ENCODE measurements around the gene DCXR. TPM values are rescaled to one million over a fixed set of nuclear protein-coding genes. Genes with fewer than 3 reads are reported as not detected.

DCXR gene
- total and polyA plus RNA-seq, 2 of the 13 experiments (the other 11 are each of a cell fraction or from before 2014, with no cell fraction given): 287 to 311 TPM

GRCh38 chr17:82076018-82076784 is 38.7 kb upstream of the DCXR start (continued):
- no peak for TF ChIP-seq PLSCR1 (CRISPR knock-in tag; IDR thresholded peaks at IDR 0.05; ENCODE audit: borderline replicate concordance)
- TF ChIP-seq PAWR (CRISPR knock-in tag; IDR thresholded peaks at IDR 0.05; ENCODE audit: borderline replicate concordance): no peak
- peak; percentile 30; the same call in 1 of the 2 replicates for TF ChIP-seq ZNF430 (CRISPR knock-in tag; IDR thresholded peaks at IDR 0.05)
- no peak for TF ChIP-seq GABPB1 (CRISPR knock-in tag; IDR thresholded peaks at IDR 0.05)
- TF ChIP-seq ZNF281 (CRISPR knock-in tag; IDR thresholded peaks at IDR 0.05; ENCODE audit: borderline replicate concordance): no peak
- TF ChIP-seq ZNF788 (CRISPR knock-in tag; IDR thresholded peaks at IDR 0.05; ENCODE audit: borderline replicate concordance): 0 out of 2 replicates have a peak, but pooled peaks have one; percentile 7
- TF ChIP-seq ZMAT5 (CRISPR knock-in tag; IDR thresholded peaks at IDR 0.05; ENCODE audit: borderline replicate concordance, low read depth): no peak
- TF ChIP-seq KDM4B (CRISPR knock-in tag; IDR thresholded peaks at IDR 0.05): no peak
- TF ChIP-seq KLF11 (CRISPR knock-in tag; IDR thresholded peaks at IDR 0.05): no peak
- TF ChIP-seq, protein P1, sequence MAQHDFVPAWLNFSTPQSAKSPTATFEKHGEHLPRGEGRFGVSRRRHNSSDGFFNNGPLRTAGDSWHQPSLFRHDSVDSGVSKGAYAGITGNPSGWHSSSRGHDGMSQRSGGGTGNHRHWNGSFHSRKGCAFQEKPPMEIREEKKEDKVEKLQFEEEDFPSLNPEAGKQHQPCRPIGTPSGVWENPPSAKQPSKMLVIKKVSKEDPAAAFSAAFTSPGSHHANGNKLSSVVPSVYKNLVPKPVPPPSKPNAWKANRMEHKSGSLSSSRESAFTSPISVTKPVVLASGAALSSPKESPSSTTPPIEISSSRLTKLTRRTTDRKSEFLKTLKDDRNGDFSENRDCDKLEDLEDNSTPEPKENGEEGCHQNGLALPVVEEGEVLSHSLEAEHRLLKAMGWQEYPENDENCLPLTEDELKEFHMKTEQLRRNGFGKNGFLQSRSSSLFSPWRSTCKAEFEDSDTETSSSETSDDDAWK (CRISPR knock-in tag; IDR thresholded peaks at IDR 0.05): no peak
- TF ChIP-seq TBP (CRISPR knock-in tag; IDR thresholded peaks at IDR 0.05): no peak
- peak; percentile 47; the same call in 1 of the 2 replicates for TF ChIP-seq RAD21 (CRISPR knock-in tag; IDR thresholded peaks at IDR 0.05)
- TF ChIP-seq TCF12 (IDR thresholded peaks at IDR 0.05): no peak
- TF ChIP-seq TCF12 (CRISPR knock-in tag; IDR thresholded peaks at IDR 0.05): 0 out of 2 replicates have a peak, but pooled peaks have one; percentile 68
- TF ChIP-seq CEBPB (IDR thresholded peaks at IDR 0.05; ENCODE audit: borderline replicate concordance, low read depth, low read length): peak; percentile 25; the same call in 1 of the 2 replicates
- TF ChIP-seq ZNF766 (CRISPR knock-in tag; IDR thresholded peaks at IDR 0.05; ENCODE audit: borderline replicate concordance): no peak
- no peak for TF ChIP-seq STAT6 (CRISPR knock-in tag; IDR thresholded peaks at IDR 0.05; ENCODE audit: borderline replicate concordance)
- no peak for TF ChIP-seq EED (CRISPR knock-in tag; IDR thresholded peaks at IDR 0.05)
- TF ChIP-seq ZNF383 (CRISPR knock-in tag; IDR thresholded peaks at IDR 0.05; ENCODE audit: borderline replicate concordance): no peak
- TF ChIP-seq TEAD2 (CRISPR knock-in tag; IDR thresholded peaks at IDR 0.05): no peak
- no peak for TF ChIP-seq ZNF17 (CRISPR knock-in tag; IDR thresholded peaks at IDR 0.05)
- no peak for TF ChIP-seq GPN1 (CRISPR knock-in tag; IDR thresholded peaks at IDR 0.05; ENCODE audit: borderline replicate concordance)
